IMR-90 (cell line): ENCODE measurements around the gene CLEC9A. TPM values are rescaled to one million over a fixed set of nuclear protein-coding genes. Genes with fewer than 3 reads are reported as not detected.

ENCODE experiments used
- ATAC-seq: fragments of 200-7000 bp; cut with Tn5 transposase; 2 replicates; pipeline ENCODE4 v1.9.1; 2020; ENCODE audit warnings: low read depth, mild to moderate bottlenecking, moderate library complexity
- BruUV-seq: library from RNA; stranded (reverse); fragments of 400-500 nt; replicated peaks from 2 replicates; lab custom pipeline; 2021; lab: Mats Ljungman, UMichigan
- CTCF ChIA-PET: fragments of 300-600 bp; formaldehyde crosslinking; extraction: SDS; loops from one replicate; lab custom pipeline; 2021; ENCODE audit warnings: antibody characterized with exemption; lab: Yijun Ruan, JAX
- POLR2A ChIA-PET: fragments of 300-600 bp; sonication (Branson Sonifier 250); formaldehyde crosslinking; loops from one replicate; lab custom pipeline; 2022; ENCODE audit warnings: antibody characterized with exemption; ENCODE audit not compliant: unreplicated experiment; lab: Charles Lee
- DNase-seq: peaks from one replicate; pipeline ENCODE4 v3.0.0; 2013
- H2AFZ ChIP-seq: replicated peaks from 2 replicates; pipeline ENCODE3; 2013; ENCODE audit warnings: low read length, mild to moderate bottlenecking; ENCODE audit not compliant: poor library complexity
- H2AK5ac ChIP-seq: 2 replicates; pipeline ENCODE4 v1.6.1; 2013; ENCODE audit warnings: low read depth, low read length, inconsistent platforms
- H2AK9ac ChIP-seq: replicated peaks from 2 replicates; pipeline ENCODE3; 2013; ENCODE audit warnings: mild to moderate bottlenecking, low read depth, low read length, moderate library complexity; ENCODE audit not compliant: poor library complexity
- H2BK120ac ChIP-seq: 2 replicates; pipeline ENCODE4 v1.6.1; 2013; ENCODE audit warnings: low read depth, low read length, inconsistent platforms
- H2BK15ac ChIP-seq: 3 replicates; pipeline ENCODE4 v1.6.1; 2013; ENCODE audit warnings: low read depth, low read length, inconsistent platforms
- H2BK20ac ChIP-seq: 2 replicates; pipeline ENCODE4 v1.6.1; 2013; ENCODE audit warnings: low read depth, mild to moderate bottlenecking, inconsistent platforms, low read length, moderate library complexity
- H2BK5ac ChIP-seq: 2 replicates; pipeline ENCODE4 v1.6.1; 2013; ENCODE audit warnings: mild to moderate bottlenecking, low read depth, low read length, inconsistent platforms; ENCODE audit not compliant: poor library complexity, severe bottlenecking
- H3K14ac ChIP-seq: replicated peaks from 2 replicates; pipeline ENCODE4 v1.6.1; 2013; ENCODE audit warnings: low read depth, low read length, inconsistent platforms
- H3K18ac ChIP-seq: 2 replicates; pipeline ENCODE4 v1.6.1; 2013; ENCODE audit warnings: low read depth, low read length, control low read depth
- H3K23ac ChIP-seq: 2 replicates; pipeline ENCODE4 v1.6.1; 2013; ENCODE audit warnings: low read depth, low read length, inconsistent platforms
- H3K27ac ChIP-seq: 2 replicates; pipeline ENCODE4 v1.5.1; 2013; ENCODE audit warnings: mild to moderate bottlenecking, control low read depth, low read length; ENCODE audit not compliant: insufficient read depth
- H3K27me3 ChIP-seq: 2 replicates; pipeline ENCODE4 v1.6.1; 2013; ENCODE audit warnings: low read length; ENCODE audit not compliant: control insufficient read depth, insufficient read depth
- H3K36me3 ChIP-seq: 2 replicates; pipeline ENCODE4 v1.6.1; 2013; ENCODE audit warnings: low read length, mixed read lengths; ENCODE audit not compliant: control insufficient read depth, insufficient read depth
- H3K4ac ChIP-seq: 2 replicates; pipeline ENCODE4 v1.6.1; 2013; ENCODE audit warnings: low read depth, low read length, inconsistent platforms
- H3K4me1 ChIP-seq: 2 replicates; pipeline ENCODE4 v1.6.1; 2013; ENCODE audit warnings: low read length, mixed read lengths; ENCODE audit not compliant: control insufficient read depth, insufficient read depth
- H3K4me2 ChIP-seq: 2 replicates; pipeline ENCODE4 v1.6.1; 2013; ENCODE audit warnings: low read depth, mild to moderate bottlenecking, control low read depth, low read length, moderate library complexity
- H3K4me3 ChIP-seq: 2 replicates; pipeline ENCODE4 v1.5.1; 2013; ENCODE audit warnings: low read depth, mild to moderate bottlenecking, control low read depth, low read length, moderate library complexity; ENCODE audit not compliant: insufficient read depth
- H3K56ac ChIP-seq: 2 replicates; pipeline ENCODE4 v1.6.1; 2013; ENCODE audit warnings: low read length, inconsistent platforms; ENCODE audit not compliant: insufficient read depth; ENCODE audit errors: extremely low read depth
- H3K79me1 ChIP-seq, 2 experiments: 2 replicates each; pipeline ENCODE4 v1.6.1; 2013; ENCODE audit warnings: low read length in 2 of 2, inconsistent platforms in 1 of 2, low read depth in 1 of 2
- H3K9ac ChIP-seq: 2 replicates; pipeline ENCODE4 v1.6.1; 2013; ENCODE audit warnings: low read depth, low read length, control low read depth
- H3K9me1 ChIP-seq: 2 replicates; pipeline ENCODE4 v1.6.1; 2013; ENCODE audit warnings: low read length, inconsistent platforms; ENCODE audit not compliant: insufficient read depth
- H3K9me3 ChIP-seq: 2 replicates; pipeline ENCODE4 v1.6.1; 2013; ENCODE audit warnings: low read length; ENCODE audit not compliant: control insufficient read depth, insufficient read depth
- H4K20me1 ChIP-seq: 2 replicates; pipeline ENCODE4 v1.6.1; 2013; ENCODE audit warnings: low read length, inconsistent platforms; ENCODE audit not compliant: insufficient read depth
- H4K5ac ChIP-seq: 2 replicates; pipeline ENCODE4 v1.6.1; 2013; ENCODE audit warnings: mild to moderate bottlenecking, low read depth, low read length, control low read depth
- H4K8ac ChIP-seq, 2 experiments: 2 replicates each; pipeline ENCODE4 v1.6.1; 2013; ENCODE audit warnings: low read depth in 2 of 2, low read length in 2 of 2, control low read depth in 1 of 2, inconsistent platforms in 1 of 2
- H4K91ac ChIP-seq: 2 replicates; pipeline ENCODE4 v1.6.1; 2013; ENCODE audit warnings: low read depth, low read length, inconsistent platforms; ENCODE audit not compliant: insufficient read depth
- BHLHE40 ChIP-seq: fragments of 150-350 bp; IDR thresholded peaks from 2 replicates; pipeline ENCODE4 v1.6.1; 2016; ENCODE audit warnings: mild to moderate bottlenecking, low read depth, low read length
- CTCF ChIP-seq: conservative IDR thresholded peaks from 2 replicates; pipeline ENCODE4 v1.5.1; 2012; ENCODE audit warnings: mild to moderate bottlenecking, low read depth, low read length, improper control_type of control experiment
- MAFK ChIP-seq: IDR thresholded peaks from 2 replicates; pipeline ENCODE4 v1.6.1; 2012; ENCODE audit warnings: low read depth, low read length, improper control_type of control experiment
- POLR2A ChIP-seq: IDR thresholded peaks from 2 replicates; pipeline ENCODE4 v1.6.1; 2012; ENCODE audit warnings: mild to moderate bottlenecking, low read depth, low read length
- whole genome bisulfite sequencing, 2 experiments: methylation state at CpG; one replicate each; pipeline versions ENCODE4 v1.1.5 to v1.1.7; 2013; ENCODE audit warnings: missing lambda C conversion rate in 2 of 2; ENCODE audit not compliant: insufficient read length in 1 of 2; ENCODE audit errors: extremely low coverage in 2 of 2; 5-methylcytosine and 5-hydroxymethylcytosine counted together
- dilution Hi-C: fragments of 300-500 bp; cut with HindIII; formaldehyde crosslinking; loops from one replicate; pipeline ENCODE4 v1.14.3; 2018; ENCODE audit warnings: low sequenced_read_pairs; ENCODE audit not compliant: unreplicated experiment
- in situ Hi-C: fragments of 300-500 bp; cut with MboI; formaldehyde crosslinking; loops from 3 replicates; pipeline ENCODE4 v1.14.3; 2019; ENCODE audit warnings: low sequenced_read_pairs, inconsistent platforms, mixed read lengths
- intact Hi-C: fragments of 100-400 bp; cut with micrococcal nuclease; formaldehyde crosslinking; loops from 2 replicates; pipeline ENCODE4 v1.10.0; 2022
- polyA plus RNA-seq, 3 experiments: library from polyadenylated mRNA; depleted of rRNA; stranded (reverse); fragments of >200 nt; gene quantifications; 2 replicates each; pipeline ENCODE4 v1.2.3, GENCODE V29; 2012; ENCODE audit warnings: low replicate concordance in 1 of 3
- total RNA-seq: library from RNA; depleted of rRNA; stranded (reverse); fragments of >200 nt; gene quantifications from 2 replicates; pipeline ENCODE4 v1.2.3, GENCODE V29; 2012

Gene CLEC9A
- total and polyA plus RNA-seq, 2 of the 4 experiments (the other 2 are of a cell fraction): not detected

GRCh38 chr12:10021342-10021741, 9.1 kb upstream of the CLEC9A start:
- Histone ChIP-seq H2BK120ac (no peak overlapping the region), H3K56ac (no peak overlapping the region), H3K18ac (no peak overlapping the region), H3K4me3 (no peak overlapping the region), H3K9ac (no peak overlapping the region), H4K20me1 (no peaks in the 10 kb centered on the region), H3K4me1 (peaks cover 2% of the 10 kb centered on the region; the same call in 1 of the 2 replicates), H2BK5ac (no peak overlapping the region), H2AFZ (no peak overlapping the region), H3K27me3 (no peaks in the 10 kb centered on the region), H2AK9ac (no peak overlapping the region), H4K8ac (no peak overlapping the region), H3K4ac (no peak overlapping the region), H2BK15ac (no peak overlapping the region), H3K23ac (no peak overlapping the region), H3K14ac (no peak overlapping the region), H3K79me1 (no peaks in the 10 kb centered on the region), H3K9me3 (no peaks in the 10 kb centered on the region), H3K27ac (no peak overlapping the region), H4K91ac (no peak overlapping the region), H3K4me2 (no peak overlapping the region), H3K36me3 (no peaks in the 10 kb centered on the region), H2AK5ac (no peak overlapping the region), H4K5ac (no peak overlapping the region), H2BK20ac (no peak overlapping the region), H3K9me1 (no peaks in the 10 kb centered on the region; the same call in 1 of the 2 replicates)
- no peak for ATAC-seq
- intact Hi-C loops: no loop called here
- ChIA-PET CTCF (interaction anchor here (1.3 kb wide), 1 partner anchor 11 kb away, joined by 6 read pairs; the partner anchor contains the start of gene CLEC12B), POLR2A (no interaction called here)
- dilution Hi-C loops: no loop called here
- peak; percentile 84 for TF ChIP-seq MAFK
- TF ChIP-seq BHLHE40: no peak
- no peak for TF ChIP-seq CTCF
- TF ChIP-seq POLR2A: no peak
- no peak for DNase-seq
- in situ Hi-C loops: no loop called here
- no CpG with 5 or more reads among the region's 3 CpGs for WGBS, 2 experiments
- no TSS peak for BruUV-seq
